Glomerular endothelial cell (primary cell): ENCODE data around the gene EFCAB3. TPM values are rescaled to one million over a fixed set of nuclear protein-coding genes. Genes with fewer than 3 reads are reported as not detected.
"Not testable (repeated sequence)": the region's sequence is repeated elsewhere in the genome, so short reads cannot be mapped to it uniquely, and the experiment has no call there.

ENCODE experiments used
- DNase-seq: peaks from one replicate; pipeline ENCODE4 v3.0.0-alpha.2; 2011; ENCODE audit warnings: low read depth, low spot score; ENCODE audit errors: extremely low read depth
- total RNA-seq: library from RNA; depleted of rRNA; stranded (reverse); fragments of >200 nt; gene quantifications from 2 replicates; pipeline ENCODE4 v1.2.3, GENCODE V29; 2015

Gene EFCAB3
- total RNA-seq, result 6.3 TPM in 1 of 2 replicates, not detected in the other

GRCh38 chr17:62380253-62380652 lies at the start of gene EFCAB3:
Gene EFCAB3, plus strand, starts transcription at chr17:62380553. Its CDS starts 2,427 bp downstream, at chr17:62382980.
- no peak for DNase-seq

- no peak for DNase-seq
Observed at GRCh38 chr17:62336527-62336926, 43.8 kb upstream of the EFCAB3 start.

GRCh38 chr17:62343764-62344270 lies 36.5 kb upstream of the EFCAB3 start:
- DNase-seq, result no peak

GRCh38 chr17:62351176-62351575 lies 29.2 kb upstream of the EFCAB3 start:
- DNase-seq, result no peak

GRCh38 chr17:62366191-62366590 lies 14.2 kb upstream of the EFCAB3 start:
- no peak for DNase-seq

- DNase-seq, result no peak
Observed at GRCh38 chr17:62381561-62381960, 1.2 kb downstream of the EFCAB3 start.

GRCh38 chr17:62388856-62389255 lies 8.5 kb downstream of the EFCAB3 start:
- no peak for DNase-seq

GRCh38 chr17:62392908-62393307 lies 12.6 kb downstream of the EFCAB3 start:
- no peak for DNase-seq

- no peak for DNase-seq
Observed at GRCh38 chr17:62398891-62399290, 18.5 kb downstream of the EFCAB3 start.

- DNase-seq, result no peak
Observed at GRCh38 chr17:62405451-62405850, 25.1 kb downstream of the EFCAB3 start.

- DNase-seq, result not testable (repeated sequence)
Observed at GRCh38 chr17:62413090-62413489, 32.7 kb downstream of the EFCAB3 start.

- peak; percentile 16 for DNase-seq
Observed at GRCh38 chr17:62423647-62424461, 43.5 kb downstream of the EFCAB3 start, which contains the start of gene METTL2A. Gene METTL2A, plus strand, starts transcription at chr17:62423897. Its CDS starts 6 bp downstream, at chr17:62423903.

GRCh38 chr17:62426214-62426613 lies 45.9 kb downstream of the EFCAB3 start:
- not testable (repeated sequence) for DNase-seq

GRCh38 chr17:62435251-62435650 lies 54.9 kb downstream of the EFCAB3 start:
- DNase-seq, result not testable (repeated sequence)

- not testable (repeated sequence) for DNase-seq
Observed at GRCh38 chr17:62441181-62441580, 60.8 kb downstream of the EFCAB3 start.

- DNase-seq, result no peak
Observed at GRCh38 chr17:62444063-62444462, 63.7 kb downstream of the EFCAB3 start.

- not testable (repeated sequence) for DNase-seq
Observed at GRCh38 chr17:62445791-62446190, 65.4 kb downstream of the EFCAB3 start.

- not testable (repeated sequence) for DNase-seq
Observed at GRCh38 chr17:62452195-62452594, 71.8 kb downstream of the EFCAB3 start.

GRCh38 chr17:62453041-62453440 lies 72.7 kb downstream of the EFCAB3 start:
- DNase-seq, result not testable (repeated sequence)

- DNase-seq, result not testable (repeated sequence)
Observed at GRCh38 chr17:62453656-62454055, 73.3 kb downstream of the EFCAB3 start.

- not testable (repeated sequence) for DNase-seq
Observed at GRCh38 chr17:62454111-62454510, 73.8 kb downstream of the EFCAB3 start.

GRCh38 chr17:62456016-62456415 lies 75.7 kb downstream of the EFCAB3 start:
- no peak for DNase-seq
